GM18909 (cell line): ENCODE results near the gene TRIM24.

Source experiments
- ATAC-seq: cut with Tn5 transposase; IDR thresholded peaks from one replicate; pipeline ENCODE4 v1.9.1; 2021; ENCODE audit warnings: mild to moderate bottlenecking; ENCODE audit not compliant: unreplicated experiment, poor library complexity

The TRIM24 gene

DNA sequence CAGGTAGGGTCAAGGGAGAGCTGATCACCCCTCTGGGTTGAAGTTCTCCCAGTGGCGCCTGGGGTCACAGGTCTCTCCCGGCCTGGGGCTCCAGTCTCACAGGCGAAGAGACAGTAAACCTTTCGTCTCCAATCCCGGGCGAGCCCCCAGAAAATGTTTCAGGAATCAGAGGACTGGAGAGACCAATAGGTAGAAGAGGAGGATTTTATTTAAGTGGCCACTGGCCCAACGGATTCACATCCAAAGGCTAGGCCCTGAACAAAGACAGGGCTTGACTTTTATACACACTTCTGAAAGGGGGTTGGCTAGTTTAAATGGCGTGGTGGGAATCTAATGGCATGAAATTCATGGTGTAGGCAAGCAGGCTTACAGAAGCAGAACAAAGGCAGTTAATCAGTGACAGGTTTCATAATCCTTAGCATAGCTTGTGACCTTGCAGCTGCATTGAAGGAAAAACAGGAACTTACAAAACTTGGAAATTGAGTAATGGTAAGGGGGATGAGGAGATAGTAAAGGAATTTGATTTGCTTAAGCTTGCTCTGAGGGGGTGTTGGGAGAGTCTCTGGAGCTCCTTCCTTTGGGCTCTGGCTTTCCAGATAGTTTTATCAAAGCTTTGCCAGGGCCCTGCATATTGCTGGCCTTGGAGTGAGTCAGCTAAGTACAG lies 105.5 kb downstream of the TRIM24 start:
- no peak for ATAC-seq

DNA sequence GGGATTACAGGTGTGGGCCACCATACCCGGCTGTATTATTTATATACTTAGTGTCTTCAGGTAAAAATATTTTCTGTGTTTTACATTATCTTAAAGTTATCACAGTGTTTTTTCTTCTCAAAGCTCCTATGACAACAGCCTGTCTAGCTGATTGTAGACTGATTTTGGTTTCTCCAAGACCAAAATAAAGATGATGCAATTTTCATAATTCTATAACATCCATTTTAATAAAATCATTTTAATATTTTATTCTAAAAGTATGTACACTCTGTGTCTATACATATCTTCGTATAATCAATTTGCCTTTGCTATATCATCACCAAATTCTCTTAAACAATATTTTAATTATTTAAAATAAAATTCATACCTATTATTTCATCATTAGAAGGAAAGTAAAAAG lies 108.6 kb downstream of the TRIM24 start:
- ATAC-seq, result no peak

DNA sequence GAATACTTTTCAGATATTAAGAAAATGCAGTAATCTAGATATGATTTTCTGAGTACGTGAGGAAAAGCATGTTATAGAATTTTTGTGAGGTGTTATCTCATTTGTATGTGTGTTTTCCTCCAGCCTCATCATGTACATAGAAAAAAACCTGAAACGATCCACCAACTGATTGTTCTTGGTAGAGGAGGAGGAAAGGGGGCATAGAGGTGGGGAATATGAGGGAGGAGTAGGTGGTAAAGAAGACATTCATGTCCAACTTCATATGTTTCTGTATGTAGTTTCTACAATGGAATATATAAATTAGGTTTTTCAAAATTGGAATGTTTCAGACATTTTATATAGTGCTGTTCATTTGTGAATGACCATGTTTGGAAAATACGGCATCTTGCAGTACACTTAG lies 109.4 kb downstream of the TRIM24 start:
- ATAC-seq, result no peak

DNA sequence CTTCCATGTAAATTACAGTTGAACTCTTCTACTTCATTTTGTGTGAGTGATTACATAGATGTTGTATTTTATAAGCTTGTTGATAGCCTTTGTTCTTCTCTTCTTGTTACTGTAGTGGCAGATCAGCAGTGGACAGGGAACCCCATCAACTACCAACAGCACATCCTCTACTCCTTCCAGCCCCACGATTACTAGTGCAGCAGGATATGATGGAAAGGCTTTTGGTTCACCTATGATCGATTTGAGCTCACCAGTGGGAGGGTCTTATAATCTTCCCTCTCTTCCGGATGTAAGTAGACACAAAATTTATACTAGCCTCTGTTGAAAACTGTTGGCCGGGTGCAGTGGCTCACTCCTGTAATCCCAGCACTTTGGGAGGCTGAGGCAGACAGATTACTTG lies 110.7 kb downstream of the TRIM24 start:
- no peak for ATAC-seq

DNA sequence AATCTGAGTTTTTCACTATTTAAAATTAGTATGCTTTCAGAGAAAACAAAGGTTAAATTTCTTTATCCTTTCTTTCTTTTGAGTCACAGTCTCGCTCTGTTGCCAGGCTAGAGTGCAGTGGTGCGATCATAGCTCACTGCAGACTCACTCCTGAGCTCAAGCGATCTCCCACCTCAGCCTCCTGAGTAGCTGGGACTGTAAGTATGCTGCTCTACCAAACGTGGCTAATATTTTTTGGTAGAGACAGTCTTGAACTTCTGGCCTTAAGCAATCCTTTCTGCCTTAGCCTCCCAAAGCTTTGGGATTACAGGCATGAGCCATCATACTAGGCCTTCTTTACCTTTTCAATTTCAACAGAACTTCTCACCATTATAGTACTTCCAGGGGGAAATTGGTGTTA lies 113.7 kb downstream of the TRIM24 start:
- ATAC-seq, result no peak

DNA sequence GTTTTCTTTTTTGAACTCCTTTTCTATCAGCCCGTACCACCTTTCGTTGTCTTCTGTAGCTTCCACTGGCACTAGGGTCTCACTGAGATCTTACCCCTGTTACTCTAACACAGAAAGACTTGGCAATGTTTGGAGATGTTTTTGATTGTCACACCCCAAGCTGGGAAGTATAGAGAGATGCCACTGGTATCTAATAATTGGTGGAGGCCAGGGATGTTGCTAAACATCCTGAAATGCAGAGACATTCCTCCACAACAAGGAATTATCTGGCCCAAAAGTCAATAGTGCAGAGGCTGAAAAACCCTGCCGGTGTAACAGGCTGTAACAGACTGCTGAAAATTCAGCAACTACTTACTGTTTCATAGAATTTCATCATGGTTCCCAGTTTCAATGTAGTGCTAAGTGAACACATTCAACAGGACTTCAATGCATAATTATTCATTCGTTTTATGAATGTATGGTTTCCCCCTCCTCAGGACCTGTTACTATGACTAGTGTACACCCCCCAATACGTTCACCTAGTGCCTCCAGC lies 115.9 kb downstream of the TRIM24 start:
- no peak for ATAC-seq

DNA sequence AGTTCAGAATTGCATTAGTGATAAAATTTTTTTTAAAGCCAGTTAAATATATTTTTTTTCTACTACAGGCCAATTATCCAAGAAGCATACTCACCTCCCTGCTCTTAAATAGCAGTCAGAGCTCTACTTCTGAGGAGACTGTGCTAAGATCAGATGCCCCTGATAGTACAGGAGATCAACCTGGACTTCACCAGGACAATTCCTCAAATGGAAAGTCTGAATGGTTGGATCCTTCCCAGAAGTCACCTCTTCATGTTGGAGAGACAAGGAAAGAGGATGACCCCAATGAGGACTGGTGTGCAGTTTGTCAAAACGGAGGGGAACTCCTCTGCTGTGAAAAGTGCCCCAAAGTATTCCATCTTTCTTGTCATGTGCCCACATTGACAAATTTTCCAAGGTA lies 119.1 kb downstream of the TRIM24 start:
- ATAC-seq, result no peak

DNA sequence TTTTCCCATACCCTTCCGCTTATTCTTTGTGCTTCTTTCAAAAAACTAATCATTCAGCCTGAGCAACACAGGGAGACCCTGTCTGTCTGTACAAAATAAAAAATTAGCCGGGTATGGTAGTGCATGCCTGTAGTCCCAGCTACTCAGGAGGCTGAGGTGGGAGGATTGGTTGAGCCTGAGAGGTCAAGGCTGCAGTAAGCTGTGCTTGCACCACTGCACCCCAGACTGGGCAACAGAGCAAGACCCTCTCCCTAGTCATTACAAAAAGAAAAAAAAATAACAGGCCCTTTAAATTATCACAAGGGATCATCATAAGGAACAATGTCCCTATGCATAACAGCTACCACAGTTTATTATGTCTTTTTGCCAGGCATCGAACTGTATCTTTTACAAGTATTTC lies 119.6 kb downstream of the TRIM24 start:
- ATAC-seq, result no peak

DNA sequence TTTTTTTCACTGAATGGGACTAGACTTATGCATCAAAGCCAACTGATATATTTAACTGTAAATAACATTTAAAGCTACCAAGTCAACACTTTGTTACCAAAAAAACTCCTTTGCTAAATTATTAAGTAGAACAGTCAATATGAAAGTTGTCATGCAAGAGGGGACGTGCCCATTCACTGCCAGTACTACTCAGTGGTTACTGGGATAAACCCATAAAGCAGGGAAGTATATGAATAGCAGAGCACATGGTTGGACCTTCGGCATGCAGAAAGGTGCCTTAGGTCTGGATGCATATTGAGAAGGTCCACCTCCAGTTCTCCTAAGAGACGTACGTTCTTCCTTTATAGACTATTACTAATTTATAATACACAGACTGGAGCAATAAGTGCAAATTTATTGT lies 121.0 kb downstream of the TRIM24 start:
- no peak for ATAC-seq

DNA sequence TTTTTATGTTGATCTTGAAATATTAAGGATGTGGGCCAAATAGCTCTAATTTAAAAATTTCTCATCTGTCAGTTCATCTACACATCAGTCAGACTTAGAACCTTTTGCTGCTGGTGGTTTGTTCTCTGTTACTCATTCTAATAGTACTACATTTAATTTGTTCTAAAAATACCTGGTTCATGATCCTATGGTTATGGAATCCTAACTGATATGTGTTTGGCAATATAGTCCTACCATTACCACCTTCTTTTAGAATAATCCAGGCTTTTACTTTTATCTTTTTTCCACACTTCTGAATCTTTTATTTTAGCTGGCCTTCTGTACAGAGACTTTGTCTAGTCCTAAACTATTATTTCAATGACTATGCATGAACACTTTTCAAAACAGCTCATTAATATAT lies 124.2 kb downstream of the TRIM24 start:
- no peak for ATAC-seq

DNA sequence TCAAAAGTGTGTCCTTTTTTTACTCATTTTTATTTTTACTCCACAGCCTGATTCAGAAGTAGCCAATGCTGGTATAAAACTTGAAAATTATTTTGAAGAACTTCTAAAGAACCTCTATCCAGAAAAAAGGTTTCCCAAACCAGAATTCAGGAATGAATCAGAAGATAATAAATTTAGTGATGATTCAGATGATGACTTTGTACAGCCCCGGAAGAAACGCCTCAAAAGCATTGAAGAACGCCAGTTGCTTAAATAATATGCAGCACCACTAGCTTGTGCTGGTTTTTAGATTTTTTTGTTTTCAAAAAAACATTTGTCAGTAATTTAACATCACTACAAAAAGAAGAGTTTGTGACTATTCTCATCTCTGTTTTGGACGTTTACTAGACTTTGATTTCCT lies 124.6 kb downstream of the TRIM24 start:
- no peak for ATAC-seq

DNA sequence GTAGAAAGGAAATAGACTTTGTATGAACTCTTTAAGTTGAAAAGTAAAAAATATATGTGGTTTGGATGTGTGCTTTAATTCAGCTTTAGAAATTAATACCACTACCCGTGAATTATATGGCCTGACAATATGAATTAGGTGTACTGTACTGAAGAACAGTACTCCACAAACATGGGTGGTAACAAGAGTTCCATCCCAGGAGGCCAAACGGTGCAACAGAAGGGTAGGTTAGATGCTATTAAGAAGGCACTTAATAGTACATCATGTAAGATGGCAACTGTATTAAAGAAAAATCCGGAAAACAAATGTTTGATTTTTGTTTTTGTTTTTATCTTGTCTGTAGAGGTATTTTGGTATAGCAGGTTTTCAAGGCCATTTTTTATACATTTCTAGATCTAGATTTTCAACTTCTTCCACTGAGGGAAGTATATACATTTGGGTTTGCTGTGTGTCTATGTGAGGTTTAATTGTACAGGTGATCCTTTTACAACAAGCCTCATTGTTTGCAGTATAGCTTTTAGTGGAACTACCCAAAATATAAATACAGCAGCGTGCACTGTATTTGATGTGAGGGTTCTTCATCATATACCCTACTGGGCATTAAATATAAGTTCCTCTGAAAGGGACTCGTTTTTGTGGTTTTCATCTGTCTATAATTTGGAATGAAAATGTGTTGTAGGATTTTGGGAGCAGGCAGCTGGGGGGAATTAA lies 125.4 kb downstream of the TRIM24 start:
- no peak for ATAC-seq

DNA sequence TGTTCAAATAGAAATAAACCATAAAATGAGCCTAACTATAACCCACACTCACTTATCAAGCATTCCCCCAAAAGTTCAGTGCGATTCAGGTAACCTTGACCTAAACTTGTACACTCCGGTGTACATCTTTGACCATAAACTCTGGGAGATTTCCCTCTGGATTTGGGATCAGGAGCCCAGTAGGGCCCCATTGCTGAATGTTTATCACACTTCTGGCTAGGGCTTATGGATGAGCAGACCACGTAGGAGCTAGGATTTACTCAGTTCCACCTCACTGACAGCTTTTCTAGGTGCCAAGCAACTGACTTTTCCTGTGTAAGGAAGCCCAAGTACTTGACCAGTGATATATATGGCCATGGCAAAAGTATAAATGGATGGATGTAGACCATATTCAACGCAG lies 127.4 kb downstream of the TRIM24 start:
- no peak for ATAC-seq

DNA sequence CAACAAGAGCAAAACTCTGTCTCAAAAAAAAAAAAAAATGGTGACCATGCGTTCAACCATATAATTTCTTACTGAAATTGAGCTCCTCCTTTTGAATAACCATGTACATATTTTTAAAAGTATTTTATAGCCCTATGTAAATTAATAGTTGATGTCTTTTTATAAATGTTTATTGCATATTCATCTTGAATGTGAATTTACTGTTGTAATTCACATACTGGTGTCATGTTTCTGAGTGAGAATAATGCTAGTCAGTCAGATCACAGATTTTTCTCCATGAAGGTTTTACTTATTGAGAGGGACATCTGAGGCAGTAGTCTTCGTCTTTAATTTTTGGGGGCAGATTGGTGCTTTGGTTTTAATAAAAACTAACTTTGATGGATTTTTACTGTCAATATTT lies 128.9 kb downstream of the TRIM24 start:
- ATAC-seq, result no peak

DNA sequence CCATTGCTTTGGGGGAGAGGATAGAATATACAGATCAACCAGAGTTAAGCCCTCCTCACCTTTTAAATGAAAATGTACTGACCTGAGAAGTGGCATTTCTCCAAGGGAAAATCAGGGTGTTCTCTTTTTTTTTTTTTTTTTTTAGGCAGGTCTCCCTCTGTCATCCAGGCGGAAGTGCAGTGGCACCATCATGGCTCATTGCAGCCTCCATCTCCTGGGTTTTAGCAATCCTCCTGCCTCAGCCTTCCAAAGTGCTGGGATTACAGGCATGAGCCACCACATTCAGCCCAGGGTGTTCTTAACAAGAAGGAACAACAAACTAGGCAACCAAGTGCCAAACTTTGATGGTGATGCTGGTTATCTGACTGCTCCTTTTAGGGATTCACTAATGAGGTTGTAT lies 130.1 kb downstream of the TRIM24 start:
- no peak for ATAC-seq

DNA sequence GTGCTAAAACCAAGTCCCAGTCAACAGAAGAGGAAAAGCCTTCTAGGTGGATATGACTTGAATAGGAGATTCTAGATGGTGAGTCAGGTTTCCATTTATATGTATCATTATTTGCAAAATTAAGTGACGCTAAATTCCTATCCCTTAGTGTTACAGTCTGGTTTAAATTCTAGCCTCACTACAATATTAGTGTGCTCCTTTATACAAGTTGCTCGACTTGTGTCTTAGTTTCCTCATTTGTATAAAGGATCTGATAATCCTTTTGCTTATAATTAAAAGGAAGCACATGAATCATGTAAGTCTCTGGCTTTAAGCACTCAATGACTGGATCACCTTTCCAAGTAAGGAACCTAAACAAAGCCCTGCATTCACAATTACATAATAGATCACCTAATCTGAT lies 135.4 kb downstream of the TRIM24 start:
- no peak for ATAC-seq

DNA sequence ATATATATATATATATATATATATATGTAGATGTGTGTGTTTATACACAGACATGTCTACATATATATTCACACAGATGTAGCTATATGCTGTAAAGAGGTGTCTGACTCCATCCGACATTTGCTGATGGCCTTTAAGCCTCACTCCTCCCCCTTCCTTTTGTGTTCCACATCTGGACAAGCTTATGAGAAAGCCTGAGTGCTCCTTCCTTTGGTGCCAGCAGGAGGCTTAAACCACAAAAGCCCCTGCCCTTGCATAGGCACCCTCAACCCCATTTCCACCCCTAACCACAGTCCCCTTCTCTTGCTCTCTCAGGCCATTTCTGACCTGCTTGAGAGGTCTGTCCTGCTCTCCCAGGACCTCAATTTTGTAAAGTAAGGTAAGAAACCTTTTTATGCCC lies 142.4 kb downstream of the TRIM24 start:
- no peak for ATAC-seq

DNA sequence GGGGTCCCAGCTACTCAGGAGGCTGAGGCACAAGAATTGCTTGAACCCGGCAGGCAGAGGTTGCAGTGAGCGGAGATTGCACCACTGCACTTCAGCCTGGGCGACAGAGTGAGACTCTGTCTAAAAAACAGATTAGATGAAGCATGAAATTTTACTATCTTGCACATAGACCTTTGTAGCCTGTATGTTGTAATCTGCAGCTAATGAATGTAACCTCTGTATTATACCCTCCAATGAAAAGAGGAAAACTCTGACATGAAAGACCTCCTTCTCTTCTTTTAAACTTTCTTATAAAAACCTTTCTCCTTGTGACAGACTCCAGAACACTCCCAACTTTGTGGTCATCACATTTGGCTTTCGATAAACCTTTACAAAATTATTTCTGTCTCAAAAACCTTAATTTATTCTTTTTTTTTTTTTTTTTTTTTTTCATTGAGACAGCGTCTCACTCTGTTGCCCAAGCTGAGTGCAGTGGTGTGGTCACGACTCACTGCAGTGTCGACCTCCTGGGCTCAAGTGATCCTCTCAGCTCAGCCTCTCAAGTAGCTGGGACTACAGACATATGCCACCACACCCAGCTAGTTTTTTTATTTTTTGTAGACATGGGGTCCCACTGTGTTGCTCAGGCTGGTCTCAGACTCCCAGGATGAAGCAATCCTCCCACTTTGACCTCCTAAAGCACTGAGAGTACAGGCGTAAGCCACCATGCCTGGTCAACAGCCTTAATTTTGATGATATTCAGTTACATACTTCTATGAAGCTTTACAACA lies 143.7 kb downstream of the TRIM24 start:
- ATAC-seq, result no peak

DNA sequence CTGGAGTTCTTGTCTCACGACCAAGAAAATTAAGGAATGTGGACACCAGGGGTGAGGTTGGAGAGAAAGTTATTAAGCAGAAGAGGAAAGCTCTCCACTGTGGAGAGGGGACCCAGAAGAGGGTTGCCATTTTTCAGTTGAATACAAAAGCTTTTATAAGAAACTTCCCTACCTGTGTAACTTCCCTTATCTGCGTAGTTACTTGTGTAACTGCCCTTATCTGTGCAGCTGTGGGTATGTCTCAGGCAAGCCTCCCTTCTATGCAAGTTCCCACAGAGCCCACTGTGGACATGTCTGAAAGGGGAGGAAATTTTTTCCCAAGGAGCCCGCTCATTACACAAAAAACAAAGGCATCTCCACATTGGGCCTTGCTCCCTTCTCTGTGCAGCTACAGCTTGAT lies 146.2 kb downstream of the TRIM24 start:
- no peak for ATAC-seq

DNA sequence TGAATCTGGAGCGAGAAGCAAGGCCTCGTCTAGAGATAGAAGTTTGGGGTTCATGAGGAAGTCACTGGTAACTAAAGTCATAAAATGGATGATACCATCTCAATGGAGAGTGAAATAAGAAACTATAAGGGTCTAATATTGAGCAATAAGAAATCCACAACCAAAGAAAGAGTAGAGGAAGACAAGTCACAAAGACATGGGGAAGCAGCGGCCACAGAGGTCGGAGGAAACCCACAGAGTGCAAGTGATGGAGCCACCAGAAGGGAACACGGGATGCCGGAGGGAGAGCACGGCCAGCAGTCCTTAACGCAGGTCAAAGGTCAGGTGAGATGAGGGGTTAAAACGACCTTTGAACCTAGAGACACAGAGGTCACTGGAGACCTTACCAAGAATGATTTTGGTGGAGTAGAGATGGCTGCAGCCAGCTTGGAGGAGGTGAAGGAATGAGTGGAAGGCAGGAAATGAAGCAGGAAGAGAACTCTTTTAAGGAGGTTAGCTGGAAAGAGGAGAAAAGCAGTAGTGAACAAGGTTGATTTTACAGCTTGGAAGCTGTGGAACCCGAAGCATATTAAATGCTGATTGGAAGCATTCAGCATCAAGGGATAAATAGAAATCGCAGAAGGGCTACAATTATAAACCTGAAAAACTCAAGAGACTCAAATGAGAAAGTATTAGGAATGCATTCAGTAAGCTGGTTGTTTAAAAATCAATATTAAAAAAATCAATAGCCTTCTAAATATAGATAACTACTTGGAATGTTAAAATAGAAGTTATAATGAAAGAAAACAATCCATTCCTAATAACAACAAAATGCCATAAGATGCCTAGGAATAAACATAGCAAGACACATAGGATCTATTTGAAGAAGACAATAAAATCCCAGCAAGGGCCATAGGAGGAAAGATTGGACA lies 147.4 kb downstream of the TRIM24 start:
- no peak for ATAC-seq
